ENCODE measurements around the gene C3orf85.
"Not testable (repeated sequence)": the region's sequence is repeated elsewhere in the genome, so short reads cannot be mapped to it uniquely, and the experiment has no call there.

C3orf85 gene

DNA sequence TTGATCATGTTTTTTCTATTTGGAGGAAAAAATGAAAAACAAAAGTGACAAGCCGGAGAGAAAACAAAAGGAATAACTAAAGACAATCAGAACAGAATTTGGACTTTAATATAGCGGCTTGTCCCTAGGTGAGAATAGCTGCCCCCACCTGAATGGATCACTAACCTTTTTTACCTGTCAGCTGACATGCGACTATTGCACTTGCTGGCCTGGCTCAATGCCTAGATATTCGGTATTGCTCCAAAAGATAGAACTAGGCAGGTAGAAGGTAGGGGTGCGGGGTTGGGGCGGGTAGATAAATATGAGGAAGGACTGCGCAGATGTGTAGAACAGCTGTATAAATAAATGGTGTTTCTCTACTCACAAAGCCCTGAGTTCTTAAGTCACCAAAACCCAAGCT is 17.9 kb upstream of the C3orf85 start:
- TF ChIP-seq, protein P1, sequence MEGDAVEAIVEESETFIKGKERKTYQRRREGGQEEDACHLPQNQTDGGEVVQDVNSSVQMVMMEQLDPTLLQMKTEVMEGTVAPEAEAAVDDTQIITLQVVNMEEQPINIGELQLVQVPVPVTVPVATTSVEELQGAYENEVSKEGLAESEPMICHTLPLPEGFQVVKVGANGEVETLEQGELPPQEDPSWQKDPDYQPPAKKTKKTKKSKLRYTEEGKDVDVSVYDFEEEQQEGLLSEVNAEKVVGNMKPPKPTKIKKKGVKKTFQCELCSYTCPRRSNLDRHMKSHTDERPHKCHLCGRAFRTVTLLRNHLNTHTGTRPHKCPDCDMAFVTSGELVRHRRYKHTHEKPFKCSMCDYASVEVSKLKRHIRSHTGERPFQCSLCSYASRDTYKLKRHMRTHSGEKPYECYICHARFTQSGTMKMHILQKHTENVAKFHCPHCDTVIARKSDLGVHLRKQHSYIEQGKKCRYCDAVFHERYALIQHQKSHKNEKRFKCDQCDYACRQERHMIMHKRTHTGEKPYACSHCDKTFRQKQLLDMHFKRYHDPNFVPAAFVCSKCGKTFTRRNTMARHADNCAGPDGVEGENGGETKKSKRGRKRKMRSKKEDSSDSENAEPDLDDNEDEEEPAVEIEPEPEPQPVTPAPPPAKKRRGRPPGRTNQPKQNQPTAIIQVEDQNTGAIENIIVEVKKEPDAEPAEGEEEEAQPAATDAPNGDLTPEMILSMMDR (IDR thresholded peaks at IDR 0.05; ENCODE audit: borderline replicate concordance, control extremely low read depth, extremely low read depth, insufficient read depth, missing control alignments): no peak
- DNase-seq (ENCODE audit: low spot score): no peak
- in situ Hi-C loops (cut with MboI; ENCODE audit: low sequenced_read_pairs, unreplicated experiment): no loop called here

DNA sequence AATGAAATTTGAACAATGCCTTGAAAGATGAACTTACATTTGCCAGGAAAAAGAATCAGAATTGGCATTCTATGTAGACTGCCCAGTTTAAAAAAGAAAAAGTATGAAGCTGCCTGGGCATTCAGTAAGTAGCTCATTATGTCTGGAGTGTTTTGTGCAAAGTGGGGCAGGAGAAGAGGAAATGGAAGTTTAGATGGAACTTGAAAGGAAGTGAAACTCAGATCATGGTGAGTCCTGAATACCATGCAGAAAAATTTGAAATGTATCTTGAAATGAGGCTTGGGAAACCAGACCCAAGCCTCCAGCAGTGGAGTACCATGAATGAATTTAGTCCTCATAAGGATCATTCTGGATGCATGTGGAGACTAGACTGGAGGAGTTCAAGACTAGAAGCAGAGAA is 13.8 kb upstream of the C3orf85 start:
- TF ChIP-seq, protein P1 (IDR thresholded peaks at IDR 0.05; ENCODE audit: borderline replicate concordance, control extremely low read depth, extremely low read depth, insufficient read depth, missing control alignments): no peak
- DNase-seq (ENCODE audit: low spot score): no peak
- in situ Hi-C loops (cut with MboI; ENCODE audit: low sequenced_read_pairs, unreplicated experiment): no loop called here

DNA sequence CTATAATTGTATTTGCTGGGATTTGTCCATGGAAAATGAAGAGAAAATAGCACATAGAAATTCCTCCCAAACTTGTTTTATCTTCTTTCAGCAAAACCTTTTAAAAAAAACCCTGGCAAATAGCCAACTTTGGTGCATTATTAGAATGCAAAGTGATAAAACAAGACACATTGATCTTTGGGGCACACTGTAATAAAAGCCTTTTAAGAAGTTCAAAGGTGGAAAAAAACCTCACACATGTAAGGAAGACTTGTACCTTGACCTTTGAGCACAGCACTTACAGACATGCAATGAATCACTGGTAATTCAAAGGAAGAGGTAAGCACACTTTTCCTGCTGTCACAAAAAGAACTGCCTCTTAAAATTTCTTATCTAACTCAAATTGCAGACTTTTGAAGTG is 10.6 kb upstream of the C3orf85 start:
- in situ Hi-C loops (cut with MboI; ENCODE audit: low sequenced_read_pairs, unreplicated experiment): no loop called here
- TF ChIP-seq, protein P1 (IDR thresholded peaks at IDR 0.05; ENCODE audit: borderline replicate concordance, control extremely low read depth, extremely low read depth, insufficient read depth, missing control alignments): no peak
- no peak for DNase-seq (ENCODE audit: low spot score)

- in situ Hi-C loops (cut with MboI; ENCODE audit: low sequenced_read_pairs, unreplicated experiment): no loop called here
- no peak for DNase-seq (ENCODE audit: low spot score)
- TF ChIP-seq, protein P1 (IDR thresholded peaks at IDR 0.05; ENCODE audit: borderline replicate concordance, control extremely low read depth, extremely low read depth, insufficient read depth, missing control alignments): no peak
Observed at GRCh38 chr3:109127553-109127952, 9.0 kb upstream of the C3orf85 start.

DNA sequence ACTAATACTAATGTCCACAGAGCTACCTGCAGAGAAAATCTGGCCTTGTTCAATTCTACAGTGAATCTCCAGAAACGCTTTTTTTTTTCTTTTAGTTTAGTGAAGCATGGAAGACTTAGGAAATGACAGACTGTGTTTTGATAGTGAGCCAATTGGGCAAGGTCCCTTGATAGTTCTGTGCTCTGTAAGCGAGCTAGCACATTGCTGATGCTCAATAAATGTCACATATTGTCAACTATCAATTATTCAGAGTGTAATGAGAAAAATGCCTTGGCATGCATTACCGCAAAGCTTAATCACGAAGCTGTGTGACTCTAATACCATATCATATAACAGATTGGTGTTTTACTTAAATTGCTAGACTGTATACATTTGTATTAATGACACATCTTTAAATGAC is 5.2 kb upstream of the C3orf85 start:
- no peak for DNase-seq (ENCODE audit: low spot score)
- TF ChIP-seq, protein P1 (IDR thresholded peaks at IDR 0.05; ENCODE audit: borderline replicate concordance, control extremely low read depth, extremely low read depth, insufficient read depth, missing control alignments): no peak
- in situ Hi-C loops (cut with MboI; ENCODE audit: low sequenced_read_pairs, unreplicated experiment): no loop called here

DNA sequence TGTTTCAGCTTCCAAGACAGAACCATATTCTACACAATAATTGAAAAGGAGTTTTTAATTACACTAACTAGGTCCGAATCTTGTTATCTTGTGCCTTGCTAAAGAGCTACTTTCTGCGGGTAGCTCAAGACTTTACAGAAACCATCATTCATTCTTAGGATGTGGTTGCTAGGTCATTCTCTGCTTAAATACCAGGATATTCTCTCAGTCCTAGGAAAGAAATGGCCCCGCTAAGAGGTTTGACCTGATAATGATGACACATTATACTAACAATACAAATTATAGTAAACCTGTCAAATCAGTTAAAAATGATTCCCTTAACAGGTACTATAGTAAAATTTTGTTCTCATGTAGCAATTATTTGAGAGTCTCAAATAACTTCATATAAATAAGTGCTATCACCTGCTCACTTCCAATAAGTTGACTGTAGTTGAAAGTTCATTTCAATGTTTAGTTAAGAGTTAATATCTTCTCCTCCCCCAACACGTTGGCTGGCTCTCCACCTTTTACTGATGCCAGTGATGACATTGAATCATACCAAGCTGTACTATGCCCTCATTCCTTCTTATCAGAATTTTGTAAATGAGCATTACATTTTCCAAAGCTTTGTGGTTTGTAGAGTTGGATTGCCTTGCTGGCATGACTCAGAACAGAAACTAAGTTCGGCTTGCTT is 3.6 kb upstream of the C3orf85 start:
- DNase-seq (ENCODE audit: low spot score): no peak
- TF ChIP-seq, protein P1 (IDR thresholded peaks at IDR 0.05; ENCODE audit: borderline replicate concordance, control extremely low read depth, extremely low read depth, insufficient read depth, missing control alignments): no peak
- in situ Hi-C loops (cut with MboI; ENCODE audit: low sequenced_read_pairs, unreplicated experiment): no loop called here

DNA sequence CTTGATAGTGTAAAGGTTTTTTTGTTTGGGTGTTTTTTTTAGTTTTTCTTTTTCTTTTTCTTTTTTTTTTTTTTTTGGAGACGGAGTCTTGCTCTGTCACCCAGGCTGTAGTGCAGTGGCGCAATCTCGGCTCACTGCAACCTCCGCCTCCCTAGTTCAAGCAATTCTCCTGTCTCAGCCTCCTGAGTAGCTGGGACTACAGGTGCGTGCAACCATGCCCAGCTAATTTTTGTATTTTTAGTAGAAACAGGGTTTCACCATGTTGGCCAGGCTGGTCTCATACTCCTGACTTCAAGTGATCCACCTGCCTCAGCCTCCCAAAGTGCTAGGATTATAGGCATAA is 3.1 kb upstream of the C3orf85 start:
- DNase-seq (ENCODE audit: low spot score); in situ Hi-C loops (cut with MboI; ENCODE audit: low sequenced_read_pairs, unreplicated experiment): not testable (repeated sequence)
